Endothelial cell of coronary artery (primary cell): ENCODE results near the gene WDR6. TPM values are rescaled to one million over a fixed set of nuclear protein-coding genes. Genes with fewer than 3 reads are reported as not detected.

Experiments used
- total RNA-seq: library from RNA; depleted of rRNA; stranded (reverse); fragments of >200 nt; gene quantifications from 2 replicates; pipeline ENCODE4 v1.2.3, GENCODE V29; 2014

The WDR6 gene
- 69.4 and 98.7 TPM in 2 replicates for total RNA-seq

GRCh38 chr3:49007068-49007770 is at the start of gene WDR6:
Gene WDR6, plus strand, starts transcription at chr3:49007391. Its CDS starts 41 bp downstream, at chr3:49007432.

GRCh38 chr3:48989796-48990635 is 17.2 kb upstream of the WDR6 start, which contains the start of gene P4HTM:
Gene P4HTM, plus strand, starts transcription at chr3:48990241. Its CDS starts 16 bp downstream, at chr3:48990257.

GRCh38 chr3:49017971-49018706 is 10.9 kb downstream of the WDR6 start, which contains the start of gene DALRD3:
Gene DALRD3, minus strand, starts transcription at chr3:49018580. Its CDS starts 16 bp downstream, at chr3:49018564.

GRCh38 chr3:49021813-49022687 is 14.9 kb downstream of the WDR6 start, which contains the start of gene NDUFAF3:
Gene NDUFAF3, plus strand, starts transcription at chr3:49022121. Its CDS starts 24 bp downstream, at chr3:49022145.

GRCh38 chr3:49028673-49029562 is 21.7 kb downstream of the WDR6 start, which contains the start of gene IMPDH2:
Gene IMPDH2, minus strand, starts transcription at chr3:49029398. Its CDS starts 48 bp downstream, at chr3:49029350.

Other genes starting within 250 kb of the WDR6 start
- gene PRKAR2A, start 159.5 kb upstream of the WDR6 start, total RNA-seq: 34.9 and 40.2 TPM in 2 replicates
- gene SLC25A20, start 108.5 kb upstream of the WDR6 start, total RNA-seq: 26.2 and 30.3 TPM in 2 replicates
- 54.9 and 71.1 TPM in 2 replicates for gene ARIH2, start 88.5 kb upstream of the WDR6 start, total RNA-seq
- gene P4HTM, start 17.1 kb upstream of the WDR6 start, total RNA-seq: 14.7 and 31.5 TPM in 2 replicates
- gene DALRD3, start 11.2 kb downstream of the WDR6 start, total RNA-seq: 33.7 and 46.4 TPM in 2 replicates
- gene NDUFAF3, start 14.7 kb downstream of the WDR6 start, total RNA-seq: 46.8 and 56.0 TPM in 2 replicates
- gene IMPDH2, start 22.0 kb downstream of the WDR6 start, total RNA-seq: 341 and 373 TPM in 2 replicates
- 48.5 and 61.9 TPM in 2 replicates for gene QRICH1, start 86.7 kb downstream of the WDR6 start, total RNA-seq
- gene QARS1, start 97.4 kb downstream of the WDR6 start, total RNA-seq: 272 and 308 TPM in 2 replicates
- 34.4 and 43.7 TPM in 2 replicates for gene USP19, start 113.4 kb downstream of the WDR6 start, total RNA-seq
- gene LAMB2, start 125.7 kb downstream of the WDR6 start, total RNA-seq: 330 and 659 TPM in 2 replicates
- 15.2 and 18.6 TPM in 2 replicates for gene CCDC71, start 158.9 kb downstream of the WDR6 start, total RNA-seq
- gene KLHDC8B, start 164.2 kb downstream of the WDR6 start, total RNA-seq: 29.3 and 31.9 TPM in 2 replicates